ENCODE measurements around the gene PDE10A. TPM values are rescaled to one million over a fixed set of nuclear protein-coding genes. Genes with fewer than 3 reads are reported as not detected.
"Not testable (repeated sequence)": the region's sequence is repeated elsewhere in the genome, so short reads cannot be mapped to it uniquely, and the experiment has no call there.

The PDE10A gene
- total RNA-seq, 2 donors from 2014 or later: not detected

DNA sequence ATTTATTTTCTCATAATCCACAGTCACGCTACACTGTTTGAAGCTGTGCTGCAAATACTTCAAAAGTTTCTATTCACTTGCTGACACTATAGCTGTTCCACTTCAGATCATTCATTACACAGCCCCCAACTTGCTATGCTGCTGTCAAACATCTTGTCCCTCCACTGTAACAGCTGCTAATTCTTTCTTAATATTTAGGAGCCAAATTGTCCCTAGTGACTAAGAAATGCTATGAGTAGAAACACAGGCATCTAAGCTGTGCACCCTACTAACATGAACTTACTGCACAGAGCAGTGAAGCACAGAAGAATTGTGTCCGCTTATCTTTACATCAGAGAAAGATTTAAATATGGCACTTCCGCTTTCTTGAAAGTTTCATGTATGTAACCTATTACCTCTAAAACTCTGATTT lies 91.3 kb downstream of the PDE10A start:
- H3K27ac Mint-ChIP-seq: no peak overlapping the region
- H3K27me3 Mint-ChIP-seq: no peaks in the 10 kb centered on the region
- H3K9me3 Mint-ChIP-seq: no peaks in the 10 kb centered on the region
- H3K4me1 Mint-ChIP-seq (ENCODE audit: low read depth in 2 of 2): no peaks in the 10 kb centered on the region
- H3K36me3 Mint-ChIP-seq: no peaks in the 10 kb centered on the region
- DNase-seq (ENCODE audit: low spot score) (no peak), ATAC-seq (no peak)
- no peak overlapping the region for H3K4me3 Mint-ChIP-seq

DNA sequence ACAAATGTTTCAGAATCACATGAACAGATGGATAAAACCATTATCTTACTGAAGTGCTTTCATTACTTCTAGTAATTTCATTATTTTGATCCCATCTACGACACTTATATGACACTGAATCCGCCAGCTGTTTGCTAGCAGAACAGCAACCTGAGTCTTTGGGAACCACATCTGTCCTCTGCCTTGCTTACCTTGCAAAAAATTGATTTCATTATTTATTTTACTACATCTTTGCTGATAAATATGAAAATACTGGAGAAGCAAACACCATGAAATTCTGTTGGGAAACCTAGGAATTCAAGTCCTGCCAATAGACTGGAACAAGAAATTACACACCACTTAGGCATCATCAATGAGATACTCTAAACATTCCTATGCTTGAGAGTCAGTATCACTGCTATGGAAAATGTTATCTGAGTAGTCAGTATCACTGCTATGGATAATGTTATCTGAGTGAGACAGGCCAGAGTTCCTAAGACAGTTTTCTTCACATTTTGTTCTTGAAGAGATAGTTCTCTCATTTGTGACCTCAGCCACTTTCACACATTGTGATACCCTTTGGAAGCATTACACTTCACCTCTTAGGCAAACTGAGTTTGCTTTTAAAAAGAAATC lies 91.9 kb downstream of the PDE10A start:
- H3K4me1 Mint-ChIP-seq (ENCODE audit: low read depth in 2 of 2): no peaks in the 10 kb centered on the region
- H3K36me3 Mint-ChIP-seq: no peaks in the 10 kb centered on the region
- H3K4me3 Mint-ChIP-seq: no peak overlapping the region
- peaks cover 2% of the 10 kb centered on the region for H3K9me3 Mint-ChIP-seq
- ATAC-seq (no peak), DNase-seq (ENCODE audit: low spot score) (no peak)
- no peak overlapping the region for H3K27ac Mint-ChIP-seq
- no peaks in the 10 kb centered on the region for H3K27me3 Mint-ChIP-seq

DNA sequence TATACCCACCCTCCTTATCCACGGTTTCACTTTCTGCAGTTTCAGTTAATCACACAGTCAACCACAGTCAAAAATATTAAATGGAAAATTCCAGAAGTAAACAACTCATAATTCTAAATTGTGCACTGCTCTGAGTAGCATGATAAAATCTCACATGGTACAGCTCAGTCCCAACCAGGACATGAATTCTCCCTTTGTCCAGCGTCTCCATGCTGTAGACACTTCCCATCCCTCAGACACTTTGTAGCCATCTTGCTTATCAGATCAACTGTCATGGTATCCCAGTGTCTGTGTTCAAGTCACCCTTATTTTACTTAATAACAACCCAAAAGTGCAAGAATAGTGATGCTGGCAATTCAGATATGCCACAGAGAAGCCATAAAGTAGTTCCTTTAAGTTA lies 94.7 kb downstream of the PDE10A start:
- ATAC-seq (no peak), DNase-seq (ENCODE audit: low spot score) (no peak)
- H3K4me1 Mint-ChIP-seq (ENCODE audit: low read depth in 2 of 2): no peaks in the 10 kb centered on the region
- no peak overlapping the region for H3K27ac Mint-ChIP-seq
- peaks cover 10% of the 10 kb centered on the region for H3K9me3 Mint-ChIP-seq
- H3K4me3 Mint-ChIP-seq: no peak overlapping the region
- no peaks in the 10 kb centered on the region for H3K36me3 Mint-ChIP-seq
- H3K27me3 Mint-ChIP-seq: no peaks in the 10 kb centered on the region

- ATAC-seq (no peak), DNase-seq (ENCODE audit: low spot score) (no peak)
- H3K4me3 Mint-ChIP-seq: no peak overlapping the region
- H3K27ac Mint-ChIP-seq: no peak overlapping the region
- peaks cover 14% of the 10 kb centered on the region for H3K9me3 Mint-ChIP-seq
- no peaks in the 10 kb centered on the region for H3K36me3 Mint-ChIP-seq
- no peaks in the 10 kb centered on the region for H3K4me1 Mint-ChIP-seq (ENCODE audit: low read depth in 2 of 2)
- no peaks in the 10 kb centered on the region for H3K27me3 Mint-ChIP-seq
Measured at GRCh38 chr6:165566088-165566828, 96.8 kb downstream of the PDE10A start.

- Mint-ChIP-seq H3K27ac (no peak overlapping the region), H3K36me3 (no peaks in the 10 kb centered on the region), H3K9me3 (peaks cover 25% of the 10 kb centered on the region), H3K4me3 (no peak overlapping the region), H3K27me3 (no peaks in the 10 kb centered on the region), H3K4me1 (ENCODE audit: low read depth in 2 of 2) (no peaks in the 10 kb centered on the region)
- no peak for ATAC-seq
- DNase-seq (ENCODE audit: low spot score): no peak
Measured at GRCh38 chr6:165562421-165563090, 100.5 kb downstream of the PDE10A start.

- peaks cover 15% of the 10 kb centered on the region for H3K9me3 Mint-ChIP-seq
- no peak for ATAC-seq
- no peak for DNase-seq (ENCODE audit: low spot score)
- H3K27me3 Mint-ChIP-seq: no peaks in the 10 kb centered on the region
- H3K36me3 Mint-ChIP-seq: no peaks in the 10 kb centered on the region
- no peaks in the 10 kb centered on the region for H3K4me1 Mint-ChIP-seq (ENCODE audit: low read depth in 2 of 2)
- H3K27ac Mint-ChIP-seq: no peak overlapping the region
- no peak overlapping the region for H3K4me3 Mint-ChIP-seq
Measured at GRCh38 chr6:165559632-165560031, 103.4 kb downstream of the PDE10A start.

DNA sequence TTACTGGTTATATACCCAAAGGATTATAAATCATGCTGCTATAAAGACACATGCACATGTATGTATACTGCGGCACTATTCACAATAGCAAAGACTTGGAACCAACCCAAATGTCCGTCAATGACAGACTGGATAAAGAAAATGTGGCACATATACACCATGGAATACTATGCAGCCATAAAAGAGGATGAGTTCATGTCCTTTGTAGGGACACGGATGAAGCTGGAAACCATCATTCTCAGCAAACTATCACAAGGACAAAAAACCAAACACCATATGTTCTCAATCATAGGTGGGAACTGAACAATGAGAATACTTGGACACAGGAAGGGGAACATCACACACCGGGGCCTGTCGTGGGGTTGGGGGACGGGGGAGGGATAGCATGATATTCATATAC lies 104.9 kb downstream of the PDE10A start:
- peaks cover 15% of the 10 kb centered on the region for H3K9me3 Mint-ChIP-seq
- H3K4me1 Mint-ChIP-seq (ENCODE audit: low read depth in 2 of 2); ATAC-seq; DNase-seq (ENCODE audit: low spot score); H3K27me3 Mint-ChIP-seq; H3K27ac Mint-ChIP-seq; H3K36me3 Mint-ChIP-seq; H3K4me3 Mint-ChIP-seq: not testable (repeated sequence)

- no peak overlapping the region for H3K4me3 Mint-ChIP-seq
- H3K9me3 Mint-ChIP-seq: peaks cover 15% of the 10 kb centered on the region
- ATAC-seq (no peak), DNase-seq (ENCODE audit: low spot score) (no peak)
- H3K36me3 Mint-ChIP-seq: no peaks in the 10 kb centered on the region
- no peaks in the 10 kb centered on the region for H3K27me3 Mint-ChIP-seq
- no peak overlapping the region for H3K27ac Mint-ChIP-seq
- no peaks in the 10 kb centered on the region for H3K4me1 Mint-ChIP-seq (ENCODE audit: low read depth in 2 of 2)
Measured at GRCh38 chr6:165557674-165558073, 105.4 kb downstream of the PDE10A start.

GRCh38 chr6:165556116-165556843 lies 106.8 kb downstream of the PDE10A start:
- no peaks in the 10 kb centered on the region for H3K27me3 Mint-ChIP-seq
- no peak overlapping the region for H3K27ac Mint-ChIP-seq
- ATAC-seq: no peak
- DNase-seq (ENCODE audit: low spot score): no peak
- H3K36me3 Mint-ChIP-seq: no peaks in the 10 kb centered on the region
- H3K4me1 Mint-ChIP-seq (ENCODE audit: low read depth in 2 of 2): no peaks in the 10 kb centered on the region
- H3K9me3 Mint-ChIP-seq: peaks cover 11% of the 10 kb centered on the region
- H3K4me3 Mint-ChIP-seq: no peak overlapping the region

- H3K36me3 Mint-ChIP-seq; H3K9me3 Mint-ChIP-seq; H3K4me1 Mint-ChIP-seq (ENCODE audit: low read depth in 2 of 2); H3K4me3 Mint-ChIP-seq; H3K27me3 Mint-ChIP-seq; ATAC-seq; H3K27ac Mint-ChIP-seq; DNase-seq (ENCODE audit: low spot score): not testable (repeated sequence)
Measured at GRCh38 chr6:165554644-165555043, 108.4 kb downstream of the PDE10A start.

DNA sequence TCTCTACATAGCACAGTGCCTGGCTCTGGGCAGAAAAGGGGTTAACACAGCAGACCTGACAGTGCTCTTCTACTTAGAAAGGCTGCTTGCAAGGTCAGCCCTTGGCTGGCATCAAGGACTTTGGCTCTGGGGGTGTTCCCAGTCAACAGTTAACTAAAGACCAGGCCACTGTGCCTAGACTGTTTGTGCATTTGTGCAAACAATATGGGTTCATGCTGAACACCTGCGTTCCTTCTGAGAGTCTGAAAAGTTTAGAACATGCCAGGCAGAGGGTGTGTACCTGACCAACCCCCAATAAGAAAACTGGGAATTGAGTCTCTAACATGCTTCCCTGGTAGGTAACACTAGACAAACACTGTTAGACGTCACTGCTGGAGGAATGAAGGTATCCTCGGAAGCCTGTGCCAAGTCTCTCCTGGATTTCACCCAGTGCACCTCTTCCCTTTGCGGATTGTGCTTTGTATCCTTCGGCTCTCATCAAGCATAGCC lies 110.7 kb downstream of the PDE10A start:
- Mint-ChIP-seq H3K9me3 (no peaks in the 10 kb centered on the region), H3K27me3 (no peaks in the 10 kb centered on the region), H3K4me1 (ENCODE audit: low read depth in 2 of 2) (no peaks in the 10 kb centered on the region), H3K27ac (no peak overlapping the region), H3K36me3 (no peaks in the 10 kb centered on the region), H3K4me3 (no peak overlapping the region)
- DNase-seq (ENCODE audit: low spot score) (no peak), ATAC-seq (no peak)

DNA sequence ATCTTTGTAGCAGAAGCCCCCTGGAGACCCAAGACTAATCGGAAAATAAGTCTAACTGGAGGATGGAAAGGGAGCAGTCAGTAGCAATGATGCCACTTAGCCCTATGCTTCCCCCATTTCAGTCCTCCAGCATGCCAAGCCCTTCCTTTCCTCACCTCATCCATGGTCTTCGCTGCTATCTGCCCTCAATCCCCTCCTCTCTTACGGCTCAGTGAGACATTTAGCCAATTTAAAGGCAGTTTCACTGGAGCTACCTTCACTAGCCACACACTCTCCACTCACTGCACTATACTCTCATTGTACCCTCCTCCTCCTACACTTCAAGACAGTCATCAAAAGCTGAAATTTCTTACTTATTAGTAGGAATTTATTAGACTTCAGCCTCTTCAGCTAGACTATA lies 111.2 kb downstream of the PDE10A start:
- no peaks in the 10 kb centered on the region for H3K9me3 Mint-ChIP-seq
- H3K4me1 Mint-ChIP-seq (ENCODE audit: low read depth in 2 of 2): no peaks in the 10 kb centered on the region
- no peak overlapping the region for H3K27ac Mint-ChIP-seq

DNA sequence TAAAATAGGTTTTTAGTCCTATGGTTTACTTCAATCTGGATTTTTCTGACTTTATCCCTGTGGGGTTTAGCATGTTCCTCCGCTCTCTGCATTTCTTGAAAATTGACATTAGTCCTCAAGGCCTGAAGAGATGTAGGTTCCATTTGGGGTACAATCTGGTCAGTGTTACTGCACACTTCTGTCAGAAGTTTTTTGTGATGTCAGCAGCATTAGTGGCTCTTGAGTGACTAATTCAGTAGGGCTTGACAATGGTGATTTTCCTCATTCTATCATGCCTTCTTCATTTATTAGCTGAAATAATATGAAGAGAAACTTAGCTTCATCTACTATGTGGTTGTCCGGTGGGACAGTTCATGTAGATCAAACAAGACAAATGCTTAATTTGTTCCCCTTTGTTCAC lies 114.6 kb downstream of the PDE10A start:
- no peak overlapping the region for H3K4me3 Mint-ChIP-seq
- no peaks in the 10 kb centered on the region for H3K27me3 Mint-ChIP-seq
- H3K9me3 Mint-ChIP-seq: no peaks in the 10 kb centered on the region
- no peak overlapping the region for H3K27ac Mint-ChIP-seq
- DNase-seq (ENCODE audit: low spot score) (no peak), ATAC-seq (no peak)
- no peaks in the 10 kb centered on the region for H3K4me1 Mint-ChIP-seq (ENCODE audit: low read depth in 2 of 2)
- no peaks in the 10 kb centered on the region for H3K36me3 Mint-ChIP-seq

More for the DNA sequence above, 111.2 kb downstream of the PDE10A start:
- H3K36me3 Mint-ChIP-seq: no peaks in the 10 kb centered on the region
- DNase-seq (ENCODE audit: low spot score) (no peak), ATAC-seq (no peak)
- H3K27me3 Mint-ChIP-seq: no peaks in the 10 kb centered on the region
- no peak overlapping the region for H3K4me3 Mint-ChIP-seq

DNA sequence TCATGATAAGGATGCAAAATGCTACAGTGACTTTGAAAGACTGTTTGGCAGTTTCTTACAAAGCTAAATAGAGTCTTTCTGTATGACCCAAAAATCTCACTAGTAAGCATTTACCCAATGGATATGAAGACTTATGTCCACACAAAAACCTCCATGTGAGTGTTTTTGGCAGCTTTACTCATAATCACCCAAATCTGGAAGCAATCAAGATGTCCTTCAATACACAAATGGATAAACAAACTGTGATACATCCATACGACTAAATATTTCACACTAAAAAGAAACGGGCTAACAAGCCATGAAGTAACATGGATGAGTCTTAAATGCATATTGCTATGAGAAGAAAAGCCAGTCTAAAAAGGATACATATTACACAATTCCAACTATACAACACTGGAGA lies 117.2 kb downstream of the PDE10A start:
- Mint-ChIP-seq H3K4me3 (no peak overlapping the region), H3K36me3 (no peaks in the 10 kb centered on the region), H3K9me3 (peaks cover 4% of the 10 kb centered on the region), H3K4me1 (ENCODE audit: low read depth in 2 of 2) (no peaks in the 10 kb centered on the region), H3K27ac (no peak overlapping the region), H3K27me3 (no peaks in the 10 kb centered on the region)
- no peak for DNase-seq (ENCODE audit: low spot score)
- ATAC-seq: no peak
